ENCODE data around the gene CD200.

GRCh38 chr3:112338727-112339056, 5.7 kb downstream of the CD200 start:
- TF ChIP-seq CTCF (IDR thresholded peaks at IDR 0.05; ENCODE audit: insufficient read depth, low read length) (no peak), POLR2AphosphoS5 (IDR thresholded peaks at IDR 0.05; ENCODE audit: low read depth) (no peak)

Data from HL-60 (cell line).